ENCODE measurements around the gene CXCR2. TPM values are rescaled to one million over a fixed set of nuclear protein-coding genes. Genes with fewer than 3 reads are reported as not detected.
A peak's percentile ranks its signal among the peaks of the same experiment; 100 is the strongest.

The CXCR2 gene
- total and polyA plus RNA-seq, 10 of the 15 experiments (the other 5 are each of a cell fraction or from before 2014, with no cell fraction given): 0.04 to 0.62 (median 0.16) TPM

DNA sequence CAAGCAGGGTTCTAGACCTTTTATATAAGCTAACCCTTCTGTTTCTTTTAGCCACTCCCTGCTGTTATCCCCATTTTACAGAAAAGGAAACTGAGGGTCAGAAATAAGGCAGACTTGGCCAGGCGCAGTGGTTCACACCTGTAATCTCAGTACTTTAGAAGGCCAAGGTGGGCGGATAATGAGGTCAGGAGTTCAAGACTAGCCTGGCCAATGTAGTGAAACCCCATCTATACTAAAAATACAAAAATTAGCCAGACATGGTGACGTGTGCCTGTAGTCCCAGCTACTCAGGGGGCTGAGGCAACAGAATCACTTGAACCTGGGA, 42.5 kb upstream of the CXCR2 start:
- no TSS peak for BruUV-seq (replicated peaks)
- POLR2A ChIA-PET: no interaction called here
- Histone ChIP-seq H3K4me2 (ENCODE audit: control insufficient read depth, insufficient read depth) (peak overlapping the region; percentile 11), H3K27me3 (replicated peaks in 1 of 2; ENCODE audit: control insufficient read depth in 2 of 2, insufficient read depth in 2 of 2, low read length in 1 of 2) (no peaks in the 10 kb centered on the region; a peak in 1 of 4 replicates), H3K79me2 (ENCODE audit: control insufficient read depth, insufficient read depth, low read length) (no peaks in the 10 kb centered on the region), H3K36me3 (ENCODE audit: control insufficient read depth in 2 of 2, insufficient read depth in 2 of 2, low read length in 1 of 2) (no peaks in the 10 kb centered on the region), H3K27ac (ENCODE audit: control insufficient read depth, insufficient read depth) (no peak overlapping the region), H2AFZ (ENCODE audit: control insufficient read depth, low read depth, low read length) (no peak overlapping the region), H3K9me3 (replicated peaks; ENCODE audit: control insufficient read depth, insufficient read depth, low read length) (peaks cover 4% of the 10 kb centered on the region; the same call in 2 of the 3 replicates), H3K4me3 (no peak overlapping the region), H3K9ac (ENCODE audit: control insufficient read depth, insufficient read depth, low read length) (no peak overlapping the region), H4K20me1 (ENCODE audit: control insufficient read depth, insufficient read depth) (no peaks in the 10 kb centered on the region), H3K4me1 (ENCODE audit: control insufficient read depth, insufficient read depth, low read length) (peaks cover 35% of the 10 kb centered on the region)
- DNase-seq (ENCODE audit: low read depth, low spot score): no peak
- CTCF ChIA-PET: no interaction called here
- 3% methylated on average over 3 of the region's 3 CpGs for WGBS (ENCODE audit: insufficient coverage, insufficient replicate concordance, low lambda C conversion rate, missing lambda C conversion rate)
- RAD21 ChIA-PET (ENCODE audit: unreplicated experiment): no interaction called here
- ATAC-seq: no peak
- TF ChIP-seq YY1 (IDR thresholded peaks at IDR 0.05; ENCODE audit: low read depth, low read length) (no peak), NFYB (IDR thresholded peaks at IDR 0.05; ENCODE audit: insufficient read depth, low read depth, low read length) (no peak), NR2F1 (conservative IDR thresholded peaks at IDR 0.05) (peak; percentile 81), EED (IDR thresholded peaks at IDR 0.05; ENCODE audit: low read depth) (no peak), EGR1 (IDR thresholded peaks at IDR 0.05; ENCODE audit: borderline replicate concordance in 1 of 2, low read depth in 2 of 2, low read length in 2 of 2) (0 out of 3 replicates have a peak, but pooled peaks of 1 of the 2 experiments have one; percentile 25), ZBED1 (IDR thresholded peaks at IDR 0.05; ENCODE audit: borderline replicate concordance) (no peak), ZNF384 (IDR thresholded peaks at IDR 0.05; ENCODE audit: borderline replicate concordance, low read depth, low read length) (no peak), TCF7 (IDR thresholded peaks at IDR 0.05; ENCODE audit: borderline replicate concordance) (no peak), RUNX3 (IDR thresholded peaks at IDR 0.05; ENCODE audit: low read length) (peak; percentile 48; the same call in 1 of the 2 replicates), CBX5 (IDR thresholded peaks at IDR 0.05; ENCODE audit: low read depth) (no peak), SPI1 (IDR thresholded peaks at IDR 0.05; ENCODE audit: borderline replicate concordance, insufficient read depth, low read depth, low read length) (no peak), BRCA1 (IDR thresholded peaks at IDR 0.05; ENCODE audit: low read depth, low read length) (no peak), BMI1 (IDR thresholded peaks at IDR 0.05; ENCODE audit: borderline replicate concordance) (no peak), CBFB (IDR thresholded peaks at IDR 0.05; ENCODE audit: low read depth) (no peak), SP1 (IDR thresholded peaks at IDR 0.05; ENCODE audit: low read depth, low read length) (no peak), TBL1XR1 (IDR thresholded peaks at IDR 0.05; ENCODE audit: low read depth, low read length) (no peak)
- TF ChIP-seq, protein P1, sequence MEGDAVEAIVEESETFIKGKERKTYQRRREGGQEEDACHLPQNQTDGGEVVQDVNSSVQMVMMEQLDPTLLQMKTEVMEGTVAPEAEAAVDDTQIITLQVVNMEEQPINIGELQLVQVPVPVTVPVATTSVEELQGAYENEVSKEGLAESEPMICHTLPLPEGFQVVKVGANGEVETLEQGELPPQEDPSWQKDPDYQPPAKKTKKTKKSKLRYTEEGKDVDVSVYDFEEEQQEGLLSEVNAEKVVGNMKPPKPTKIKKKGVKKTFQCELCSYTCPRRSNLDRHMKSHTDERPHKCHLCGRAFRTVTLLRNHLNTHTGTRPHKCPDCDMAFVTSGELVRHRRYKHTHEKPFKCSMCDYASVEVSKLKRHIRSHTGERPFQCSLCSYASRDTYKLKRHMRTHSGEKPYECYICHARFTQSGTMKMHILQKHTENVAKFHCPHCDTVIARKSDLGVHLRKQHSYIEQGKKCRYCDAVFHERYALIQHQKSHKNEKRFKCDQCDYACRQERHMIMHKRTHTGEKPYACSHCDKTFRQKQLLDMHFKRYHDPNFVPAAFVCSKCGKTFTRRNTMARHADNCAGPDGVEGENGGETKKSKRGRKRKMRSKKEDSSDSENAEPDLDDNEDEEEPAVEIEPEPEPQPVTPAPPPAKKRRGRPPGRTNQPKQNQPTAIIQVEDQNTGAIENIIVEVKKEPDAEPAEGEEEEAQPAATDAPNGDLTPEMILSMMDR (IDR thresholded peaks at IDR 0.05 in 2 of 3, conservative IDR thresholded peaks at IDR 0.05 in 1 of 3; ENCODE audit: control insufficient read depth in 2 of 3, extremely low read depth in 1 of 3, insufficient read depth in 1 of 3, low read depth in 3 of 3, low read length in 3 of 3): no peak
- TF ChIP-seq, protein P2, sequence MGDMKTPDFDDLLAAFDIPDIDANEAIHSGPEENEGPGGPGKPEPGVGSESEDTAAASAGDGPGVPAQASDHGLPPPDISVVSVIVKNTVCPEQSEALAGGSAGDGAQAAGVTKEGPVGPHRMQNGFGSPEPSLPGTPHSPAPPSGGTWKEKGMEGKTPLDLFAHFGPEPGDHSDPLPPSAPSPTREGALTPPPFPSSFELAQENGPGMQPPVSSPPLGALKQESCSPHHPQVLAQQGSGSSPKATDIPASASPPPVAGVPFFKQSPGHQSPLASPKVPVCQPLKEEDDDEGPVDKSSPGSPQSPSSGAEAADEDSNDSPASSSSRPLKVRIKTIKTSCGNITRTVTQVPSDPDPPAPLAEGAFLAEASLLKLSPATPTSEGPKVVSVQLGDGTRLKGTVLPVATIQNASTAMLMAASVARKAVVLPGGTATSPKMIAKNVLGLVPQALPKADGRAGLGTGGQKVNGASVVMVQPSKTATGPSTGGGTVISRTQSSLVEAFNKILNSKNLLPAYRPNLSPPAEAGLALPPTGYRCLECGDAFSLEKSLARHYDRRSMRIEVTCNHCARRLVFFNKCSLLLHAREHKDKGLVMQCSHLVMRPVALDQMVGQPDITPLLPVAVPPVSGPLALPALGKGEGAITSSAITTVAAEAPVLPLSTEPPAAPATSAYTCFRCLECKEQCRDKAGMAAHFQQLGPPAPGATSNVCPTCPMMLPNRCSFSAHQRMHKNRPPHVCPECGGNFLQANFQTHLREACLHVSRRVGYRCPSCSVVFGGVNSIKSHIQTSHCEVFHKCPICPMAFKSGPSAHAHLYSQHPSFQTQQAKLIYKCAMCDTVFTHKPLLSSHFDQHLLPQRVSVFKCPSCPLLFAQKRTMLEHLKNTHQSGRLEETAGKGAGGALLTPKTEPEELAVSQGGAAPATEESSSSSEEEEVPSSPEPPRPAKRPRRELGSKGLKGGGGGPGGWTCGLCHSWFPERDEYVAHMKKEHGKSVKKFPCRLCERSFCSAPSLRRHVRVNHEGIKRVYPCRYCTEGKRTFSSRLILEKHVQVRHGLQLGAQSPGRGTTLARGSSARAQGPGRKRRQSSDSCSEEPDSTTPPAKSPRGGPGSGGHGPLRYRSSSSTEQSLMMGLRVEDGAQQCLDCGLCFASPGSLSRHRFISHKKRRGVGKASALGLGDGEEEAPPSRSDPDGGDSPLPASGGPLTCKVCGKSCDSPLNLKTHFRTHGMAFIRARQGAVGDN (IDR thresholded peaks at IDR 0.05): no peak
- TF ChIP-seq, protein P3, sequence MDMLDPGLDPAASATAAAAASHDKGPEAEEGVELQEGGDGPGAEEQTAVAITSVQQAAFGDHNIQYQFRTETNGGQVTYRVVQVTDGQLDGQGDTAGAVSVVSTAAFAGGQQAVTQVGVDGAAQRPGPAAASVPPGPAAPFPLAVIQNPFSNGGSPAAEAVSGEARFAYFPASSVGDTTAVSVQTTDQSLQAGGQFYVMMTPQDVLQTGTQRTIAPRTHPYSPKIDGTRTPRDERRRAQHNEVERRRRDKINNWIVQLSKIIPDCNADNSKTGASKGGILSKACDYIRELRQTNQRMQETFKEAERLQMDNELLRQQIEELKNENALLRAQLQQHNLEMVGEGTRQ (IDR thresholded peaks at IDR 0.05; ENCODE audit: borderline replicate concordance, low read depth, low read length): no peak
- FAIRE-seq: no peak
- SMC1A ChIA-PET (ENCODE audit: uncharacterized antibody, unreplicated experiment): no interaction called here
- intact Hi-C loops (cut with micrococcal nuclease; ENCODE audit: unreplicated experiment): no loop called here
- in situ Hi-C loops (cut with MboI): no loop called here
